Fibroblast of mammary gland (primary cell): Measurements from ENCODE around the gene REPS2.

Source experiments
- DNase-seq: peaks from one replicate; pipeline ENCODE4 v3.0.0-alpha.2; 2010; ENCODE audit warnings: low read depth
- H3K4me3 ChIP-seq: 2 replicates; pipeline ENCODE4 v1.5.1; 2011; ENCODE audit warnings: low read depth, mild to moderate bottlenecking, low read length, moderate library complexity; ENCODE audit not compliant: control insufficient read depth
- TF ChIP-seq, protein P1 (sequence below): conservative IDR thresholded peaks from 2 replicates; pipeline ENCODE4 v1.5.1; 2011; ENCODE audit warnings: low read depth, low read length, inconsistent platforms; ENCODE audit not compliant: control insufficient read depth, insufficient read depth

Gene REPS2

DNA sequence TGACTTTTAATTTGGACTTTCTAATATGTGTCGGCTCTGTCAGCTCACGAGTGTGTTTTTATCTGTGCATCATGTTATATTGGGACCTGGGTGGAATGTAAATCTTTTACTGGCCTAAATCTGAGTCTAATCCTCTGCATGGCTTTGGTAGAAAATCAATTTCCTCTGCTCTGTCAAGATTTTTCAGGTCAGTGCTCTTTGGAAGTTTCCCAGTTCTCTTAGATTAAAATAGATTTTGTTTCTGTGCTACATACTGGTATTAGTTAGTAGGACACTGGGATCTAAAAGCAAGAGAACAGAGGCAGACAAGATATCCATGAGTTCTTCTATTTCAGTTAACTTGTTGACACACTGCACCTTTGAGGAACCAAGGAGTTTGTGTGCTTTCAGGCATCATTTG is 39.7 kb downstream of the REPS2 start:
- no peak for DNase-seq
- H3K4me3 ChIP-seq = no peak overlapping the region
- TF ChIP-seq, protein P1, sequence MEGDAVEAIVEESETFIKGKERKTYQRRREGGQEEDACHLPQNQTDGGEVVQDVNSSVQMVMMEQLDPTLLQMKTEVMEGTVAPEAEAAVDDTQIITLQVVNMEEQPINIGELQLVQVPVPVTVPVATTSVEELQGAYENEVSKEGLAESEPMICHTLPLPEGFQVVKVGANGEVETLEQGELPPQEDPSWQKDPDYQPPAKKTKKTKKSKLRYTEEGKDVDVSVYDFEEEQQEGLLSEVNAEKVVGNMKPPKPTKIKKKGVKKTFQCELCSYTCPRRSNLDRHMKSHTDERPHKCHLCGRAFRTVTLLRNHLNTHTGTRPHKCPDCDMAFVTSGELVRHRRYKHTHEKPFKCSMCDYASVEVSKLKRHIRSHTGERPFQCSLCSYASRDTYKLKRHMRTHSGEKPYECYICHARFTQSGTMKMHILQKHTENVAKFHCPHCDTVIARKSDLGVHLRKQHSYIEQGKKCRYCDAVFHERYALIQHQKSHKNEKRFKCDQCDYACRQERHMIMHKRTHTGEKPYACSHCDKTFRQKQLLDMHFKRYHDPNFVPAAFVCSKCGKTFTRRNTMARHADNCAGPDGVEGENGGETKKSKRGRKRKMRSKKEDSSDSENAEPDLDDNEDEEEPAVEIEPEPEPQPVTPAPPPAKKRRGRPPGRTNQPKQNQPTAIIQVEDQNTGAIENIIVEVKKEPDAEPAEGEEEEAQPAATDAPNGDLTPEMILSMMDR = no peak

DNA sequence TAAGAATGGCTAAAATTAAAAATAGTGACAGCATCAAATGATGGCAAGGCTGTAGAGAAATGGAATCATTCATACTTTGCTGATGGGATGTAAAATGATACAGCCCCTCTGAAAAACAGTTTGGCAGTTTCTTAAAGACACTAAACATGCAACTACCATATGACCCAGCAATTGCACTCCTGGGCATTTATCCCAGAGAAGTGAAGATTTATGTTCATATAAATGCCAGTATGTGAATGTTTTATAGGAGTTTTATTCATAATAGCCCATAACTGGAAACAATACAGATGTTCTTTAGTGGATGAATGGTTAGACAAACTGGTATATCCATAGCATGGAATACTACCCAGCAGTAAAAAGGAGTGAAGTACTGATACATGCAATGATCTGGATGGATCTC is 43.3 kb downstream of the REPS2 start:
- TF ChIP-seq, protein P1 = no peak
- peak; percentile 8 for DNase-seq
- H3K4me3 ChIP-seq = no peak overlapping the region

DNA sequence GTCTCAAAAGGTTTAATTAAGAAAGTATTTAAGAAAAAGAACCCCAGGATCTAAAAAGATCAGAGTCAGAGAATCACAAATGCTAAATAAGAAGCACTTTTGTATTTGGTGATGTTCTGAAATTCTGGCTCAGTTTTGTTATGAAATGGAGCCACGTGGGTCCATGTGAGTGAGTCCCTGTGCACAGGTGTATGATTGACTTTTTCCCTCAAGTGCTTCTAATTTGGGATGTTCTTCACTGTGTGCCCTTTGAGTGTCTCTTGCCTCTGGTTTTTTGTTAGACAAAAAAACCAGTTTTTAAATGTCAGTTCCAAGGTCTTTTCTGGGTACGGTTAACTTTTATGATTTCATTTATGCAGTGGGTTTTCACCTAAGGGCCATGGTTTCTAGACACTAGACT is 44.4 kb downstream of the REPS2 start:
- no peak for DNase-seq
- TF ChIP-seq, protein P1 = no peak
- no peak overlapping the region for H3K4me3 ChIP-seq

DNA sequence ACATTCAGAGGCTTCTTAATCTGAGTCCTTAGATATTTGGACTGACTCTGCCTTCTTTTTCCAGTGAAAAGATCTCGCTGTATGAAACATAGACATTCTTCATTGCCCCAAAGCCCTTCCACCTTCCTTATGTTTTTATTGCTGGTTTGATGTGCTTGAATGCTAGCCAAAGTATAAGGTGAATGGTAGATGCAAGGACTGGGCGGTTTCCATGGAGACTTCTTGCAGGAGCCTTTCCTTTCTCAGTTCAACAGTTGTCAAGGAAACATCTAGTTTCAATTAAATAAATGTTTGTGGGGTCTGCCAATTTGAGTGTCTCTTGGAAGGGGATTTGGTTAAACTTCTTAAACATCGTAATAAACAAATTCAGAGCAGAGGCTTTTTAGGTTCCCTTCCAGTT is 46.0 kb downstream of the REPS2 start:
- TF ChIP-seq, protein P1 = no peak
- H3K4me3 ChIP-seq = no peak overlapping the region
- DNase-seq = no peak

DNA sequence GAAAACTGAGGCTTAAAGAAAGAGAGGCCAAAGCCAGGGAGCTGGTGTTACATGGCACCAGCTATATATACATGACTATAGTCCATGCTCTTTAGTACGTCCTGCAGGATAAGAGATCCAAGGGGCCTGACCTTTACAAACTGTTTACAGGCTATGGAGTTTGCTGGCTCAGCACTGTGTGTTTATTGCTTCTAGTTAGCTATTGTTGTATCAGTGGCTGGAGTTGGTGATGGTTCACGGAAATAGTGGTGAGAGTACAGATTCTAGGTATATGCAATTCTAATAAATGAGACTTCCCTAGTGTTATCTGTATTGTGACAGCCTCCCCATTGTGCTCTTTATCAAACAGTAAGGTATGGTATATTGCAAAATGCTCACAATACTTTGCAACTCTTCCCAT is 46.5 kb downstream of the REPS2 start:
- no peak overlapping the region for H3K4me3 ChIP-seq
- no peak for DNase-seq
- TF ChIP-seq, protein P1 = no peak

DNA sequence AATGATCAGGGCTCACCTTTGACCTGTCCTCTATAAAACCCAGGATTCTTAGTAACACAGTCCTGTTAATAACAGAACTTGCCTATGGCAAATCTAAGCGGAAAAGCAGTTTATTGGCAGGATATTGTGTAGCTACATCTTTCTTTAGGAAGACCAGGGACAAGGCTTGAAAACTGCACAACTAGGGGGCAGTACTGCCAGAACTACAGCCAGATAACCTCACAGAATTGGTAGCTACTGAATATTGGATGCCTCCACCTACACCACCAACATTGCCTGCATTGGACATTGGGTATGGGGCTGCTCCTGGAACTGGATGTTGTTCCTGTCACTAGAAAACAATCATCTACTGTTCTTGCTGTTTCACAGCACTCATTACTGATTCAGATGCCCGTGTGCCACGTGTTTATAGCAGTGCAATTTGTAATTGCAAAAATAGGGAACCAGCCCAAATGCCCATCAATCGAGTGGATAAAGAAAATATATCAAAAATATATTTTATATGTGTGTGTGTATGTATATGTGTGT is 47.4 kb downstream of the REPS2 start:
- no peak for DNase-seq
- TF ChIP-seq, protein P1 = peak; percentile 28
- H3K4me3 ChIP-seq = no peak overlapping the region

DNA sequence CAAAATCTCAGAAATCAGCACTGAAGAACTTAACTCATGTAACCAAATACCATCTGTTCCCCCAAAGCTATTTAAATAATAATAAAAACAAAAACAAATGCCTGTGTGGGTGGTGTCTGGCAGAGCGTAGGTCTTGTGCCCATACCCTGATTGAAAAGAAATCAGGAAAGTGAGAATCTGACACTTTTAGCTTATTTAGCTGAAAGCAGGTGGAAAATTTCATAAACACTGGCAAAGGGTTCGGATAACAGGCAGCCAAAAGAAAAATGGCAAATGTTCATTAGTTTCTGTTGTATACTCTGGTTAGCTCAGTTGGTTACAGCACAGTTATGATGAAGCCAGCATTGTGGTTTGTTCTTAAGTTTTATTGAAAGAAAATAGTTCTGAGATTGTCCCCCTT is 48.3 kb downstream of the REPS2 start:
- TF ChIP-seq, protein P1 = no peak

More for the DNA sequence above, 48.3 kb downstream of the REPS2 start:
- DNase-seq = no peak
- H3K4me3 ChIP-seq = no peak overlapping the region
